Kidney (tissue), 14 donors: ENCODE data around the gene CNIH3. TPM values are rescaled to one million over a fixed set of nuclear protein-coding genes. Genes with fewer than 3 reads are reported as not detected.
A peak's percentile ranks its signal among the peaks of the same experiment; 100 is the strongest.

Experiments used
- DNase-seq, 5 donors: peaks; one replicate each; pipeline ENCODE4 v3.0.0-alpha.2; 2013 to 2020
- FAIRE-seq: peaks from 2 replicates; lab custom pipeline; 2012; peaks lifted over from hg19 to GRCh38; lab: Jason Lieb, UNC
- H3K27ac ChIP-seq, 2 donors: one replicate each; pipeline ENCODE4 v1.7.0; 2013; ENCODE audit warnings: low read depth in 2 of 2, low read length in 2 of 2, inconsistent platforms in 1 of 2
- H3K27me3 ChIP-seq: one replicate; pipeline ENCODE4 v1.7.1; 2013; ENCODE audit warnings: low read length, inconsistent platforms; ENCODE audit not compliant: control insufficient read depth, insufficient read depth
- H3K36me3 ChIP-seq, 3 donors: one replicate each; pipeline versions ENCODE4 v1.7.0 to v1.7.1; 2013; ENCODE audit warnings: low read length in 3 of 3, control low read depth in 1 of 3, inconsistent platforms in 1 of 3; ENCODE audit not compliant: insufficient read depth in 3 of 3, control insufficient read depth in 2 of 3
- H3K4me1 ChIP-seq, 3 donors: one replicate each; pipeline versions ENCODE4 v1.7.0 to v1.7.1; 2013; ENCODE audit warnings: low read length in 3 of 3, inconsistent platforms in 1 of 3, low read depth in 1 of 3; ENCODE audit not compliant: control insufficient read depth in 2 of 3, insufficient read depth in 2 of 3
- H3K4me3 ChIP-seq, 3 donors: one replicate each; pipeline versions ENCODE4 v1.7.0 to v1.8.1; 2013; ENCODE audit warnings: low read length in 3 of 3, control low read depth in 1 of 3, inconsistent platforms in 1 of 3
- H3K9ac ChIP-seq, 3 donors: one replicate each; pipeline versions ENCODE4 v1.7.0 to v1.7.1; 2013; ENCODE audit warnings: low read length in 3 of 3, control low read depth in 1 of 3, inconsistent platforms in 1 of 3
- H3K9me3 ChIP-seq, 3 donors: one replicate each; pipeline versions ENCODE4 v1.7.0 to v1.7.1; 2013; ENCODE audit warnings: low read length in 3 of 3, control low read depth in 1 of 3, inconsistent platforms in 1 of 3; ENCODE audit not compliant: control insufficient read depth in 2 of 3, insufficient read depth in 1 of 3
- CTCF ChIP-seq: IDR thresholded peaks from 3 replicates; pipeline ENCODE4 v1.5.1; 2012; ENCODE audit warnings: mild to moderate bottlenecking, moderate library complexity, borderline replicate concordance; ENCODE audit not compliant: insufficient read depth; ENCODE audit errors: extremely low read depth
- intact Hi-C: fragments of 100-400 bp; cut with DNase I; formaldehyde crosslinking; loops from one replicate; pipeline ENCODE4 v1.11.1; 2022
- polyA plus RNA-seq: library from polyadenylated mRNA; stranded (reverse); fragments of 350-450 nt; fragmentation: Illumina TruSeq; extraction: RNeasy Lipid Tissue Mini Kit (QIAGEN cat#74804); gene quantifications from one replicate; pipeline ENCODE4 v1.2.3, GENCODE V29; 2014; ENCODE audit warnings: low read depth, low replicate concordance; ENCODE audit not compliant: insufficient read depth
- total RNA-seq: library from RNA; stranded (reverse); fragmentation: NEBNext Ultra II Directional; extraction: Animal tissue kit (Norgen Biotek cat#: 25700); gene quantifications from one replicate; pipeline ENCODE4 v1.2.1, GENCODE V29; 2021
- donor health status: control.
- donor health status: control.
- donor health status: control.
- donor health status: control.
- donor health status: control.
- donor health status: DM: yes; HTN: yes; CAD: no.
- donor health status: Normal renal cell carcinoma (clear cell type).

CNIH3 gene
- total and polyA plus RNA-seq, 2 donors from 2014 or later: 4.3 to 7.6 TPM

- FAIRE-seq: no peak
Observed at GRCh38 chr1:224745394-224745793, 129.3 kb downstream of the CNIH3 start.

GRCh38 chr1:224745924-224746323, 129.8 kb downstream of the CNIH3 start:
- no peak for DNase-seq
- H3K4me1 ChIP-seq: no peaks in the 10 kb centered on the region
- H3K27me3 ChIP-seq: no peaks in the 10 kb centered on the region
- H3K9ac ChIP-seq: no peak overlapping the region
- H3K9me3 ChIP-seq: no peaks in the 10 kb centered on the region
- no peaks in the 10 kb centered on the region for H3K36me3 ChIP-seq
- no peak overlapping the region for H3K4me3 ChIP-seq
- TF ChIP-seq CTCF: no peak
- no peak overlapping the region for H3K27ac ChIP-seq
- FAIRE-seq: no peak
- intact Hi-C loops: no loop called here

More at GRCh38 chr1:224745394-224745793, 129.3 kb downstream of the CNIH3 start:
- peak in 4 of 5 donors; percentile 71 to 92 (median 82) for DNase-seq
- intact Hi-C loops: no loop called here
- TF ChIP-seq CTCF: no peak
- Histone ChIP-seq H3K4me3 (no peak overlapping the region), H3K27me3 (no peaks in the 10 kb centered on the region), H3K36me3 (no peaks in the 10 kb centered on the region), H3K9ac (no peak overlapping the region), H3K9me3 (no peaks in the 10 kb centered on the region), H3K27ac (no peak overlapping the region), H3K4me1 (no peaks in the 10 kb centered on the region)

GRCh38 chr1:224747578-224747977, 131.5 kb downstream of the CNIH3 start:
- Histone ChIP-seq H3K4me1 (no peaks in the 10 kb centered on the region), H3K27ac (no peak overlapping the region), H3K9ac (no peak overlapping the region), H3K4me3 (no peak overlapping the region), H3K9me3 (no peaks in the 10 kb centered on the region), H3K36me3 (no peaks in the 10 kb centered on the region), H3K27me3 (no peaks in the 10 kb centered on the region)
- intact Hi-C loops: no loop called here
- no peak for DNase-seq
- TF ChIP-seq CTCF: no peak
- no peak for FAIRE-seq

GRCh38 chr1:224749916-224750315, 133.8 kb downstream of the CNIH3 start:
- Histone ChIP-seq H3K9ac (no peak overlapping the region), H3K36me3 (no peaks in the 10 kb centered on the region), H3K4me3 (no peak overlapping the region), H3K9me3 (no peaks in the 10 kb centered on the region), H3K4me1 (no peaks in the 10 kb centered on the region), H3K27me3 (no peaks in the 10 kb centered on the region), H3K27ac (no peak overlapping the region)
- intact Hi-C loops: no loop called here
- DNase-seq (no peak), FAIRE-seq (no peak)
- no peak for TF ChIP-seq CTCF
